ENCODE data around the gene GHRHR. TPM values are rescaled to one million over a fixed set of nuclear protein-coding genes. Genes with fewer than 3 reads are reported as not detected.
A peak's percentile ranks its signal among the peaks of the same experiment; 100 is the strongest.

GHRHR gene
- total RNA-seq, result under 1 TPM in 3 of 6 experiments, not detected in 3; 0.37 to 0.60 (median 0.59) TPM
- long read RNA-seq, result 0 reads

- TF ChIP-seq POLR2A (IDR thresholded peaks at IDR 0.05), result no peak
- no peak for TF ChIP-seq CTCF (IDR thresholded peaks at IDR 0.05)
- H3K27ac ChIP-seq, result no peak within 1 kb of the TSS
- ATAC-seq (peak in 1 of 4 donors; percentile 27), DNase-seq (no peak)
- H3K4me1 ChIP-seq, result no peaks in the 10 kb centered on the region
- no CpG with 5 or more reads among the region's 11 CpGs for WGBS (ENCODE audit: insufficient coverage, low coverage, low lambda C conversion rate, missing lambda C conversion rate)
- no peaks in the 10 kb centered on the region for H3K36me3 ChIP-seq
- intact Hi-C loops (cut with DNase I), result no loop called here
- no peaks in the 10 kb centered on the region for H3K27me3 ChIP-seq
- no peaks in the 10 kb centered on the region for H3K9me3 ChIP-seq
- H3K4me3 ChIP-seq, result no peak within 1 kb of the TSS
Observed at GRCh38 chr7:30963842-30964241, at the start of gene GHRHR. GHRHR (plus strand) TSS chr7:30963953; CDS start chr7:30964069, 116 bp downstream.

- no peak for DNase-seq
- TF ChIP-seq POLR2A (IDR thresholded peaks at IDR 0.05) (no peak), CTCF (IDR thresholded peaks at IDR 0.05) (no peak)
- no peaks in the 10 kb centered on the region for H3K27me3 ChIP-seq
- 64% methylated on average over 4 of the region's 4 CpGs for WGBS (ENCODE audit: insufficient coverage, low coverage, low lambda C conversion rate, missing lambda C conversion rate)
- no peaks in the 10 kb centered on the region for H3K36me3 ChIP-seq
- intact Hi-C loops (cut with DNase I), result no loop called here
- no peaks in the 10 kb centered on the region for H3K9me3 ChIP-seq
- ATAC-seq, result peak in 2 of 4 donors; percentile 4 to 6
- no peaks in the 10 kb centered on the region for H3K4me1 ChIP-seq
- H3K27ac ChIP-seq, result no peak overlapping the region
- peak overlapping the region in 1 of 3 donors; percentile 1 for H3K4me3 ChIP-seq
Observed at GRCh38 chr7:30914596-30914995, 49.2 kb upstream of the GHRHR start.

- no peaks in the 10 kb centered on the region for H3K9me3 ChIP-seq
- no peaks in the 10 kb centered on the region for H3K4me1 ChIP-seq
- TF ChIP-seq CTCF (IDR thresholded peaks at IDR 0.05), result no peak
- TF ChIP-seq POLR2A (IDR thresholded peaks at IDR 0.05), result no peak
- intact Hi-C loops (cut with DNase I), result no loop called here
- ATAC-seq (peak in 1 of 4 donors; percentile 6), DNase-seq (no peak)
- H3K27ac ChIP-seq, result no peak overlapping the region
- H3K4me3 ChIP-seq, result peak overlapping the region in 1 of 3 donors; percentile 1
- H3K36me3 ChIP-seq, result no peaks in the 10 kb centered on the region
- 57% methylated on average over 7 of the region's 11 CpGs for WGBS (ENCODE audit: insufficient coverage, low coverage, low lambda C conversion rate, missing lambda C conversion rate)
- H3K27me3 ChIP-seq, result no peaks in the 10 kb centered on the region
Observed at GRCh38 chr7:30915005-30915601, 48.6 kb upstream of the GHRHR start.

GRCh38 chr7:30915751-30916150 lies 48.0 kb upstream of the GHRHR start:
- TF ChIP-seq CTCF (IDR thresholded peaks at IDR 0.05) (no peak), POLR2A (IDR thresholded peaks at IDR 0.05) (no peak)
- WGBS (ENCODE audit: insufficient coverage, low coverage, low lambda C conversion rate, missing lambda C conversion rate), result 48% methylated on average over 3 of the region's 6 CpGs
- Histone ChIP-seq H3K4me1 (no peaks in the 10 kb centered on the region), H3K4me3 (no peak overlapping the region), H3K36me3 (no peaks in the 10 kb centered on the region), H3K27ac (no peak overlapping the region), H3K9me3 (no peaks in the 10 kb centered on the region), H3K27me3 (no peaks in the 10 kb centered on the region)
- ATAC-seq (no peak), DNase-seq (no peak)
- intact Hi-C loops (cut with DNase I), result no loop called here
